ENCODE measurements around the gene ITPA.

DNA sequence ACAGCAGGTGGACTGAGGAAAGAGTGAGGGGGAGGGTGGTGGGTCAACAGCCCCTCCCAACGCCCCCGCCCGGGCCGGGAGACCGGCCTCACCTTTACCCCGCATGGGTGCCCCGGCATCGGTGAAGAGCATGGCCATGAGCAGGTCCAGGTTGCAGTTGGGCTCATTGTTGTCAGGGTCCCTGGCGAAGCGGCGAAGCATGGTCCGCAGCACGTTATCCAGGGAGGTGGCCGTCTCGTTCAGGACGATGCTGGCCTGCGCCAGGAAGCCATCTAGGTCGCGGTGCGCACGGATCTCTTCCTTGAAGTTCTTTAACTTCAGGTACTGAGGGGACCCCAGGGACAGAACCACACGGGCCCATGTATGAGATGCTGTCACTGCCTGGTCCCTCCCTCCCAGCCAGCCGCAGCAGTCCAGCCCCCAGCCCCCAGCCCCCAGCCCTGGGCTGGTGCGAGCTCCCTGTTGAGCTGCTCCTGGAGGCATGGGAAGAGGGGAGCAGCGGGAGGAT, 24.7 kb downstream of the ITPA start:
- TF ChIP-seq ZNF274 (IDR thresholded peaks at IDR 0.05; ENCODE audit: low read depth, low read length), result no peak
- TF ChIP-seq SUZ12 (IDR thresholded peaks at IDR 0.05; ENCODE audit: extremely low read depth, insufficient read depth, insufficient read length), result no peak
- TF ChIP-seq YY1 (IDR thresholded peaks at IDR 0.05; ENCODE audit: insufficient read depth, insufficient read length), result no peak
